ENCODE data around the gene KREMEN1. TPM values are rescaled to one million over a fixed set of nuclear protein-coding genes. Genes with fewer than 3 reads are reported as not detected.

Gene KREMEN1
- total RNA-seq, 1 experiment from 2014 or later, result 31.9 TPM

- Histone ChIP-seq H2AFZ (ENCODE audit: low read depth, low read length, poor library complexity, severe bottlenecking) (no peak overlapping the region), H3K4me2 (ENCODE audit: low read length) (no peak overlapping the region), H4K20me1 (ENCODE audit: insufficient read depth) (no peaks in the 10 kb centered on the region), H3K9me2 (ENCODE audit: insufficient read depth) (no peaks in the 10 kb centered on the region), H3K9ac (ENCODE audit: low read length) (no peak overlapping the region), H3K9me3 (ENCODE audit: control insufficient read depth in 1 of 2, insufficient read depth in 1 of 2, low read depth in 1 of 2, low read length in 2 of 2) (no peaks in the 10 kb centered on the region), H3K4me1 (ENCODE audit: control insufficient read depth in 1 of 2, insufficient read depth in 2 of 2, low read length in 2 of 2) (no peaks in the 10 kb centered on the region), H3K36me3 (ENCODE audit: control insufficient read depth in 1 of 2, insufficient read depth in 2 of 2, low read length in 2 of 2) (no peaks in the 10 kb centered on the region), H3K79me2 (ENCODE audit: insufficient read depth, low read length) (no peaks in the 10 kb centered on the region), H3K27me3 (ENCODE audit: insufficient read depth, low read length) (no peaks in the 10 kb centered on the region), H3K27ac (ENCODE audit: low read depth, low read length) (no peak overlapping the region), H3K4me3 (replicated peaks in 1 of 2; ENCODE audit: low read depth in 1 of 2, low read length in 2 of 2) (no peak overlapping the region)
- DNase-seq (ENCODE audit: low read depth, low spot score), result no peak
- intact Hi-C loops (cut with micrococcal nuclease), result no loop called here
- RAD21 ChIA-PET (ENCODE audit: low non-redundant PET in 1 of 2, low total read pairs in 2 of 2, uncharacterized antibody in 2 of 2, unreplicated experiment in 2 of 2), result no interaction called here
- no peak for ATAC-seq
- no peak for TF ChIP-seq ZBTB33 (IDR thresholded peaks at IDR 0.05; ENCODE audit: extremely low read depth, insufficient replicate concordance, low read length)
- TF ChIP-seq RAD21 (IDR thresholded peaks at IDR 0.05; ENCODE audit: low read depth), result no peak
- no peak for TF ChIP-seq POLR2AphosphoS5 (IDR thresholded peaks at IDR 0.05; ENCODE audit: low read depth, low read length)
- TF ChIP-seq EGR1 (IDR thresholded peaks at IDR 0.05; ENCODE audit: low read depth), result no peak
- no peak for TF ChIP-seq SRF (IDR thresholded peaks at IDR 0.05; ENCODE audit: low read depth)
- no peak for TF ChIP-seq JUND (IDR thresholded peaks at IDR 0.05)
- TF ChIP-seq ZFX (IDR thresholded peaks at IDR 0.05), result no peak
- no peak for TF ChIP-seq CBX3 (IDR thresholded peaks at IDR 0.05; ENCODE audit: low read depth)
- TF ChIP-seq REST (IDR thresholded peaks at IDR 0.05; ENCODE audit: low read depth), result no peak
- no peak for TF ChIP-seq ELF1 (IDR thresholded peaks at IDR 0.05; ENCODE audit: borderline replicate concordance, low read depth)
- TF ChIP-seq EZH2 (IDR thresholded peaks at IDR 0.05), result no peak
- TF ChIP-seq SP1 (IDR thresholded peaks at IDR 0.05; ENCODE audit: low read depth), result no peak
- TF ChIP-seq POLR2A (IDR thresholded peaks at IDR 0.05; ENCODE audit: borderline replicate concordance, extremely low read depth, insufficient read depth, insufficient read length), result no peak
- no peak for TF ChIP-seq ATF3 (IDR thresholded peaks at IDR 0.05)
- no peak for TF ChIP-seq CEBPB (IDR thresholded peaks at IDR 0.05; ENCODE audit: low read depth)
- CTCF ChIA-PET, result no interaction called here
- POLR2A ChIA-PET, result no interaction called here
- no TSS peak for BruUV-seq (replicated peaks)
Measured at GRCh38 chr22:29136782-29137700, 64.2 kb downstream of the KREMEN1 start.
